Neural cell (in vitro differentiated cells): ENCODE data around the gene ERC2. TPM values are rescaled to one million over a fixed set of nuclear protein-coding genes. Genes with fewer than 3 reads are reported as not detected.

Source experiments
- H2AFZ ChIP-seq: fragments of 200-600, 300-800 bp; sonication (generic), shearing (Covaris generic); 2 replicates; pipeline ENCODE4 v1.6.0; 2014; ENCODE audit warnings: low read depth, mild to moderate bottlenecking, antibody characterized with exemption, low read length, moderate library complexity
- H3F3A ChIP-seq: fragments of 200-600 bp; shearing (Covaris generic); 2 replicates; pipeline ENCODE4 v1.6.1; 2016; ENCODE audit warnings: mild to moderate bottlenecking, moderate library complexity, mixed read lengths, antibody characterized with exemption, low read length; ENCODE audit not compliant: insufficient read depth, poor library complexity, severe bottlenecking
- H3K27ac ChIP-seq: fragments of 200-600, 300-800 bp; sonication (generic), shearing (Covaris generic); 2 replicates; pipeline ENCODE4 v1.5.1; 2014; ENCODE audit warnings: mild to moderate bottlenecking, low read length, moderate library complexity
- H3K27me3 ChIP-seq: fragments of 300-800, 200-600 bp; sonication (generic), shearing (Covaris generic); 2 replicates; pipeline ENCODE4 v1.6.0; 2014; ENCODE audit warnings: mild to moderate bottlenecking, low read depth, low read length, moderate library complexity; ENCODE audit not compliant: insufficient read depth
- H3K36me3 ChIP-seq: fragments of 300-800, 200-600 bp; sonication (generic), shearing (Covaris generic); 2 replicates; pipeline ENCODE4 v1.5.1; 2014; ENCODE audit warnings: mild to moderate bottlenecking, antibody characterized with exemption, low read length, moderate library complexity; ENCODE audit not compliant: insufficient read depth
- H3K4me2 ChIP-seq: fragments of 300-800, 200-600 bp; sonication (generic), shearing (Covaris generic); 2 replicates; pipeline ENCODE4 v1.6.0; 2014; ENCODE audit warnings: mild to moderate bottlenecking, low read length
- H3K4me3 ChIP-seq: fragments of 300-800, 200-600 bp; sonication (generic), shearing (Covaris generic); 2 replicates; pipeline ENCODE4 v1.5.1; 2014; ENCODE audit warnings: mild to moderate bottlenecking, low read length, moderate library complexity
- H3K79me2 ChIP-seq: fragments of 200-600 bp; shearing (Covaris generic); replicated peaks from 2 replicates; pipeline ENCODE4 v1.6.0; 2014; ENCODE audit warnings: mild to moderate bottlenecking, low read length, moderate library complexity; ENCODE audit not compliant: insufficient read depth
- H3K9ac ChIP-seq: fragments of 300-800, 200-600 bp; sonication (generic), shearing (Covaris generic); 2 replicates; pipeline ENCODE4 v1.6.1; 2016; ENCODE audit warnings: mild to moderate bottlenecking, low read length, mixed read lengths
- H3K9me2 ChIP-seq: fragments of 200-600 bp; shearing (Covaris generic); 2 replicates; pipeline ENCODE4 v1.6.1; 2016; ENCODE audit warnings: mild to moderate bottlenecking, low read length, mixed read lengths; ENCODE audit not compliant: insufficient read depth
- H3K9me3 ChIP-seq: fragments of 200-600, 300-800 bp; sonication (generic), shearing (Covaris generic); 2 replicates; pipeline ENCODE4 v1.6.1; 2016; ENCODE audit warnings: mild to moderate bottlenecking, mixed run types, low read length, moderate library complexity, mixed read lengths
- H4K20me1 ChIP-seq: fragments of 200-600 bp; shearing (Covaris generic); 2 replicates; pipeline ENCODE4 v1.6.1; 2016; ENCODE audit warnings: mild to moderate bottlenecking, mixed run types; ENCODE audit not compliant: insufficient read depth
- CTCF ChIP-seq: fragments of 450-650 bp; IDR thresholded peaks from 2 replicates; pipeline ENCODE4 v1.5.1; 2014; ENCODE audit warnings: antibody characterized with exemption, mild to moderate bottlenecking, moderate library complexity; ENCODE audit not compliant: poor library complexity, severe bottlenecking
- EP300 ChIP-seq: fragments of 450-650 bp; conservative IDR thresholded peaks from 2 replicates; pipeline ENCODE4 v1.6.1; 2014; ENCODE audit warnings: antibody characterized with exemption, mild to moderate bottlenecking, moderate library complexity; ENCODE audit not compliant: poor library complexity, severe bottlenecking
- EZH2 ChIP-seq: fragments of 200-600, 300-800 bp; shearing (Covaris generic), sonication (generic); IDR thresholded peaks from 2 replicates; pipeline ENCODE4 v1.6.1; 2014; ENCODE audit warnings: antibody characterized with exemption, low read length, borderline replicate concordance, mild to moderate bottlenecking; ENCODE audit not compliant: insufficient read depth, poor library complexity, severe bottlenecking
- MXI1 ChIP-seq: fragments of 450-650 bp; conservative IDR thresholded peaks from 2 replicates; pipeline ENCODE4 v1.6.1; 2014; ENCODE audit warnings: antibody characterized with exemption, mild to moderate bottlenecking; ENCODE audit not compliant: poor library complexity, severe bottlenecking
- POLR2AphosphoS5 ChIP-seq: IDR thresholded peaks from 2 replicates; pipeline ENCODE4 v1.6.1; 2012
- RAD21 ChIP-seq: fragments of 450-650 bp; conservative IDR thresholded peaks from 2 replicates; pipeline ENCODE4 v1.6.1; 2014; ENCODE audit warnings: antibody characterized with exemption, mild to moderate bottlenecking, moderate library complexity
- REST ChIP-seq: IDR thresholded peaks from 2 replicates; pipeline ENCODE4 v1.6.1; 2012; ENCODE audit warnings: borderline replicate concordance
- SMC3 ChIP-seq: fragments of 450-650 bp; conservative IDR thresholded peaks from 2 replicates; pipeline ENCODE4 v1.6.1; 2014; ENCODE audit warnings: antibody characterized with exemption, mild to moderate bottlenecking, moderate library complexity; ENCODE audit not compliant: poor library complexity
- TAF1 ChIP-seq: IDR thresholded peaks from 2 replicates; pipeline ENCODE4 v1.6.1; 2012; ENCODE audit warnings: low read depth
- polyA plus RNA-seq: library from polyadenylated mRNA; depleted of rRNA; stranded (reverse); fragments of >200 nt; gene quantifications from 2 replicates; pipeline ENCODE4 v1.2.3, GENCODE V29; 2014

Gene ERC2
- polyA plus RNA-seq, 1 donor from 2014 or later, result 60.4 TPM

GRCh38 chr3:55486857-55487380 is 981.3 kb downstream of the ERC2 start, which contains the start of gene WNT5A:
WNT5A (minus strand) TSS chr3:55487306; CDS start chr3:55486985, 321 bp downstream.
- peak within 1 kb of the TSS; percentile 30 for H3K9ac ChIP-seq
- H2AFZ ChIP-seq, result no peak within 1 kb of the TSS
- H3K79me2 ChIP-seq, result no peaks in the 10 kb centered on the region
- peak within 1 kb of the TSS; percentile 71 for H3K4me3 ChIP-seq
- H3F3A ChIP-seq, result peaks cover 4% of the 10 kb centered on the region
- no peaks in the 10 kb centered on the region for H4K20me1 ChIP-seq
- H3K4me2 ChIP-seq, result peak within 1 kb of the TSS; percentile 85
- H3K9me3 ChIP-seq, result no peaks in the 10 kb centered on the region
- peaks cover 96% of the 10 kb centered on the region for H3K27me3 ChIP-seq
- TF ChIP-seq REST (no peak), EZH2 (no peak), CTCF (no peak), RAD21 (no peak), MXI1 (no peak), POLR2AphosphoS5 (no peak)
- H3K9me2 ChIP-seq, result no peaks in the 10 kb centered on the region
- no peak within 1 kb of the TSS for H3K27ac ChIP-seq
- no peaks in the 10 kb centered on the region for H3K36me3 ChIP-seq

- peaks cover 97% of the 10 kb centered on the region for H3K27me3 ChIP-seq
- H3K36me3 ChIP-seq, result no peaks in the 10 kb centered on the region
- no peak overlapping the region for H2AFZ ChIP-seq
- peaks cover 4% of the 10 kb centered on the region for H3F3A ChIP-seq
- H4K20me1 ChIP-seq, result no peaks in the 10 kb centered on the region
- peak overlapping the region; percentile 71 for H3K4me3 ChIP-seq
- no peaks in the 10 kb centered on the region for H3K9me2 ChIP-seq
- H3K79me2 ChIP-seq, result no peaks in the 10 kb centered on the region
- peak overlapping the region; percentile 85 for H3K4me2 ChIP-seq
- H3K9ac ChIP-seq, result no peak overlapping the region
- no peak for TF ChIP-seq POLR2AphosphoS5
- no peak for TF ChIP-seq RAD21
- TF ChIP-seq SMC3, result no peak
- no peak for TF ChIP-seq CTCF
- peak; percentile 64 for TF ChIP-seq EZH2
- no peak for TF ChIP-seq MXI1
- no peak for TF ChIP-seq EP300
- no peak for TF ChIP-seq TAF1
- no peak for TF ChIP-seq REST
- H3K9me3 ChIP-seq, result no peaks in the 10 kb centered on the region
- no peak overlapping the region for H3K27ac ChIP-seq
Observed at GRCh38 chr3:55486101-55486856, 982.0 kb downstream of the ERC2 start.
